AG09309 (cell line): Measurements from ENCODE around the gene CCDC7.
"Not testable (repeated sequence)": the region's sequence is repeated elsewhere in the genome, so short reads cannot be mapped to it uniquely, and the experiment has no call there.

Experiments used
- DNase-seq: peaks from one replicate; pipeline ENCODE4 v3.0.0-alpha.2; 2010; ENCODE audit warnings: low read depth
- H3K4me3 ChIP-seq: 2 replicates; pipeline ENCODE4 v1.5.1; 2011; ENCODE audit warnings: mild to moderate bottlenecking, low read depth, low read length, moderate library complexity; ENCODE audit not compliant: control insufficient read depth
- CTCF ChIP-seq: IDR thresholded peaks from 2 replicates; pipeline ENCODE4 v1.5.1; 2011; ENCODE audit warnings: mild to moderate bottlenecking, low read depth, low read length, inconsistent platforms; ENCODE audit not compliant: insufficient read depth, control insufficient read depth; ENCODE audit errors: missing control alignments

The CCDC7 gene

GRCh38 chr10:32650246-32650655 is 204.3 kb downstream of the CCDC7 start:
- TF ChIP-seq CTCF: no peak
- H3K4me3 ChIP-seq: no peak overlapping the region
- peak; percentile 2 for DNase-seq

- not testable (repeated sequence) for DNase-seq, H3K4me3 ChIP-seq
Observed at GRCh38 chr10:32657430-32657829, 211.5 kb downstream of the CCDC7 start.

- TF ChIP-seq CTCF: no peak
- H3K4me3 ChIP-seq: no peak overlapping the region
- DNase-seq: no peak
Observed at GRCh38 chr10:32661346-32661745, 215.4 kb downstream of the CCDC7 start.

GRCh38 chr10:32680803-32681557 is 235.0 kb downstream of the CCDC7 start:
- no peak overlapping the region for H3K4me3 ChIP-seq
- no peak for TF ChIP-seq CTCF

GRCh38 chr10:32684291-32684690 is 238.4 kb downstream of the CCDC7 start:
- no peak overlapping the region for H3K4me3 ChIP-seq
- no peak for DNase-seq
- TF ChIP-seq CTCF: no peak

More at GRCh38 chr10:32680803-32681557, 235.0 kb downstream of the CCDC7 start:
- DNase-seq: no peak

- DNase-seq: no peak
- TF ChIP-seq CTCF: no peak
- H3K4me3 ChIP-seq: no peak overlapping the region
Observed at GRCh38 chr10:32687116-32687515, 241.2 kb downstream of the CCDC7 start.

GRCh38 chr10:32687546-32687945 is 241.6 kb downstream of the CCDC7 start:
- no peak for TF ChIP-seq CTCF
- H3K4me3 ChIP-seq: no peak overlapping the region
- DNase-seq: no peak
